NB4 (cell line): ENCODE measurements around the gene KIF4A.

Experiments
- CTCF ChIP-seq: IDR thresholded peaks from one replicate; pipeline ENCODE4 v1.5.1; 2012; ENCODE audit warnings: low read depth, low read length
- MAX ChIP-seq: IDR thresholded peaks from 2 replicates; pipeline ENCODE4 v1.6.1; 2011; ENCODE audit warnings: low read depth, low read length
- POLR2A ChIP-seq: IDR thresholded peaks from 2 replicates; pipeline ENCODE4 v1.6.1; 2011; ENCODE audit warnings: mild to moderate bottlenecking; ENCODE audit not compliant: insufficient read length; ENCODE audit errors: extremely low read depth

- no peak for TF ChIP-seq CTCF
- TF ChIP-seq POLR2A = no peak
- TF ChIP-seq MAX = no peak
These were observed 48.4 kb upstream of the KIF4A start for GRCh38 chrX:70241501-70241900.
